ENCODE results near the gene FAM20B.

The FAM20B gene

GRCh38 chr1:179007233-179007632, 18.5 kb upstream of the FAM20B start:
- H3K79me1 ChIP-seq (ENCODE audit: low read length) = no peaks in the 10 kb centered on the region

GRCh38 chr1:179010671-179011070, 15.0 kb upstream of the FAM20B start:
- H3K79me2 ChIP-seq (ENCODE audit: control insufficient read depth, insufficient read depth, low read length, poor library complexity) = no peaks in the 10 kb centered on the region
- H3K18ac ChIP-seq (ENCODE audit: low read length) = no peak overlapping the region
- no peaks in the 10 kb centered on the region for H3K36me3 ChIP-seq (ENCODE audit: control insufficient read depth in 1 of 2, insufficient read depth in 2 of 2, low read length in 2 of 2)
- H2AFZ ChIP-seq (ENCODE audit: insufficient read depth, low read length, poor library complexity) = no peak overlapping the region
- no peaks in the 10 kb centered on the region for H3K27me3 ChIP-seq (ENCODE audit: insufficient read depth, low read length)
- no peak overlapping the region for H3K4me2 ChIP-seq (ENCODE audit: low read length)
- DNase-seq = no peak
- WGBS (ENCODE audit: extremely low coverage, insufficient coverage, insufficient read length) = no CpG with 5 or more reads among the region's 2 CpGs
- no peak overlapping the region for H2BK5ac ChIP-seq (ENCODE audit: low read depth, low read length, poor library complexity)
- no peaks in the 10 kb centered on the region for H3K79me1 ChIP-seq (ENCODE audit: low read length)
- H3K9me3 ChIP-seq (ENCODE audit: insufficient read depth, low read depth, low read length) = no peaks in the 10 kb centered on the region
- no peak overlapping the region for H2AK5ac ChIP-seq (ENCODE audit: low read length)
- H3K27ac ChIP-seq (ENCODE audit: low read depth, low read length) = no peak overlapping the region
- H3K4me1 ChIP-seq (ENCODE audit: control insufficient read depth in 1 of 2, insufficient read depth in 2 of 2, low read length in 2 of 2) = no peaks in the 10 kb centered on the region
- no peak overlapping the region for H4K91ac ChIP-seq (ENCODE audit: low read depth, low read length)
- H3K14ac ChIP-seq (ENCODE audit: low read length) = no peak overlapping the region
- no peak overlapping the region for H3K4ac ChIP-seq (ENCODE audit: low read depth, low read length)
- no peak overlapping the region for H2BK120ac ChIP-seq (ENCODE audit: insufficient read depth, low read length, poor library complexity)
- H4K8ac ChIP-seq (ENCODE audit: low read depth, low read length) = no peak overlapping the region
- no peak overlapping the region for H3K23ac ChIP-seq (ENCODE audit: low read length)
- H3K4me3 ChIP-seq (ENCODE audit: low read depth, low read length) = no peak overlapping the region
- no peak overlapping the region for H2BK12ac ChIP-seq (ENCODE audit: low read length)
- H4K12ac ChIP-seq (ENCODE audit: low read depth, low read length) = no peak overlapping the region
- H3K9ac ChIP-seq (ENCODE audit: low read length) = no peak overlapping the region

More at GRCh38 chr1:179007233-179007632, 18.5 kb upstream of the FAM20B start:
- H2BK12ac ChIP-seq (ENCODE audit: low read length) = no peak overlapping the region
- H3K18ac ChIP-seq (ENCODE audit: low read length) = no peak overlapping the region
- H2BK120ac ChIP-seq (ENCODE audit: insufficient read depth, low read length, poor library complexity) = no peak overlapping the region
- no peak overlapping the region for H3K4me2 ChIP-seq (ENCODE audit: low read length)
- no peak overlapping the region for H4K12ac ChIP-seq (ENCODE audit: low read depth, low read length)
- no peaks in the 10 kb centered on the region for H3K36me3 ChIP-seq (ENCODE audit: control insufficient read depth in 1 of 2, insufficient read depth in 2 of 2, low read length in 2 of 2)
- H3K27ac ChIP-seq (ENCODE audit: low read depth, low read length) = no peak overlapping the region
- no peak overlapping the region for H3K4ac ChIP-seq (ENCODE audit: low read depth, low read length)
- H2AK5ac ChIP-seq (ENCODE audit: low read length) = no peak overlapping the region
- H2AFZ ChIP-seq (ENCODE audit: insufficient read depth, low read length, poor library complexity) = no peak overlapping the region
- H2BK5ac ChIP-seq (ENCODE audit: low read depth, low read length, poor library complexity) = no peak overlapping the region
- no peaks in the 10 kb centered on the region for H3K4me1 ChIP-seq (ENCODE audit: control insufficient read depth in 1 of 2, insufficient read depth in 2 of 2, low read length in 2 of 2)
- DNase-seq = no peak
- no peak overlapping the region for H3K14ac ChIP-seq (ENCODE audit: low read length)
- no peak overlapping the region for H4K8ac ChIP-seq (ENCODE audit: low read depth, low read length)
- H3K9me3 ChIP-seq (ENCODE audit: insufficient read depth, low read depth, low read length) = no peaks in the 10 kb centered on the region
- H3K23ac ChIP-seq (ENCODE audit: low read length) = no peak overlapping the region
- no peak overlapping the region for H3K4me3 ChIP-seq (ENCODE audit: low read depth, low read length)
- no peak overlapping the region for H3K9ac ChIP-seq (ENCODE audit: low read length)
- H3K27me3 ChIP-seq (ENCODE audit: insufficient read depth, low read length) = no peaks in the 10 kb centered on the region
- no peaks in the 10 kb centered on the region for H3K79me2 ChIP-seq (ENCODE audit: control insufficient read depth, insufficient read depth, low read length, poor library complexity)
- no CpG with 5 or more reads among the region's 7 CpGs for WGBS (ENCODE audit: extremely low coverage, insufficient coverage, insufficient read length)
- no peak overlapping the region for H4K91ac ChIP-seq (ENCODE audit: low read depth, low read length)

- H2BK120ac ChIP-seq (ENCODE audit: insufficient read depth, low read length, poor library complexity) = no peak overlapping the region
- H3K79me1 ChIP-seq (ENCODE audit: low read length) = no peaks in the 10 kb centered on the region
- no peak overlapping the region for H2BK12ac ChIP-seq (ENCODE audit: low read length)
- H2AFZ ChIP-seq (ENCODE audit: insufficient read depth, low read length, poor library complexity) = no peak overlapping the region
- no peaks in the 10 kb centered on the region for H3K36me3 ChIP-seq (ENCODE audit: control insufficient read depth in 1 of 2, insufficient read depth in 2 of 2, low read length in 2 of 2)
- no peak overlapping the region for H3K4ac ChIP-seq (ENCODE audit: low read depth, low read length)
- WGBS (ENCODE audit: extremely low coverage, insufficient coverage, insufficient read length) = no CpG with 5 or more reads among the region's 1 CpG
- H3K4me1 ChIP-seq (ENCODE audit: control insufficient read depth in 1 of 2, insufficient read depth in 2 of 2, low read length in 2 of 2) = no peaks in the 10 kb centered on the region
- DNase-seq = no peak
- no peak overlapping the region for H4K8ac ChIP-seq (ENCODE audit: low read depth, low read length)
- H3K14ac ChIP-seq (ENCODE audit: low read length) = no peak overlapping the region
- no peak overlapping the region for H3K9ac ChIP-seq (ENCODE audit: low read length)
- H3K18ac ChIP-seq (ENCODE audit: low read length) = no peak overlapping the region
- no peak overlapping the region for H3K4me2 ChIP-seq (ENCODE audit: low read length)
- H3K9me3 ChIP-seq (ENCODE audit: insufficient read depth, low read depth, low read length) = no peaks in the 10 kb centered on the region
- H3K4me3 ChIP-seq (ENCODE audit: low read depth, low read length) = no peak overlapping the region
- no peak overlapping the region for H3K27ac ChIP-seq (ENCODE audit: low read depth, low read length)
- no peak overlapping the region for H3K23ac ChIP-seq (ENCODE audit: low read length)
- H4K91ac ChIP-seq (ENCODE audit: low read depth, low read length) = no peak overlapping the region
- no peak overlapping the region for H2AK5ac ChIP-seq (ENCODE audit: low read length)
- no peaks in the 10 kb centered on the region for H3K27me3 ChIP-seq (ENCODE audit: insufficient read depth, low read length)
- H3K79me2 ChIP-seq (ENCODE audit: control insufficient read depth, insufficient read depth, low read length, poor library complexity) = no peaks in the 10 kb centered on the region
- H4K12ac ChIP-seq (ENCODE audit: low read depth, low read length) = no peak overlapping the region
- no peak overlapping the region for H2BK5ac ChIP-seq (ENCODE audit: low read depth, low read length, poor library complexity)
These were observed 13.7 kb upstream of the FAM20B start for GRCh38 chr1:179012038-179012437.

DNA sequence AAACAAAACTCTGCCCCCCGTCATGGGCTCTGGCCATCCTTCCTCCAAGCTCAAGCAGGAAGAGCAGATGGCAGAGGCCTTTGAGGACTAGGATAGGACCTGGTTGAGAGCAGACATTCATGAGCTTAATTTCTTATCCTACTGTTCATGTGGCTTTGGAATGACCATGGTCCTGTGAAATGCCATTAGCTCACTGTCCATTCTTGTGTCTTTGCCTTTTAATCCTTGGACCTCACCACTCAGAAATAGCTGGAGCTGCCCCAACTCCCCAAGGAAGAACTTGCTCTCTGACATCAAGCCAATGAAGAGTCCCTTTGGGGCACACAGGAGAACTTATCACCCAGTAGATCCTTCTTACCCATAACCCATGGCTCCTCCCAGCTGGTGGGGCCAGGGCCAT, 11.6 kb upstream of the FAM20B start:
- no peak overlapping the region for H2BK5ac ChIP-seq (ENCODE audit: low read depth, low read length, poor library complexity)
- H4K12ac ChIP-seq (ENCODE audit: low read depth, low read length) = no peak overlapping the region
- no peak overlapping the region for H3K27ac ChIP-seq (ENCODE audit: low read depth, low read length)
- no peaks in the 10 kb centered on the region for H3K79me1 ChIP-seq (ENCODE audit: low read length)
- no peak overlapping the region for H3K4ac ChIP-seq (ENCODE audit: low read depth, low read length)
- H4K8ac ChIP-seq (ENCODE audit: low read depth, low read length) = no peak overlapping the region
- H2AK5ac ChIP-seq (ENCODE audit: low read length) = no peak overlapping the region
- no peak overlapping the region for H4K91ac ChIP-seq (ENCODE audit: low read depth, low read length)
- H3K9ac ChIP-seq (ENCODE audit: low read length) = no peak overlapping the region
- H3K4me1 ChIP-seq (ENCODE audit: control insufficient read depth in 1 of 2, insufficient read depth in 2 of 2, low read length in 2 of 2) = no peaks in the 10 kb centered on the region
- H3K79me2 ChIP-seq (ENCODE audit: control insufficient read depth, insufficient read depth, low read length, poor library complexity) = no peaks in the 10 kb centered on the region
- H3K23ac ChIP-seq (ENCODE audit: low read length) = no peak overlapping the region
- no peaks in the 10 kb centered on the region for H3K27me3 ChIP-seq (ENCODE audit: insufficient read depth, low read length)
- H3K4me2 ChIP-seq (ENCODE audit: low read length) = no peak overlapping the region
- H3K18ac ChIP-seq (ENCODE audit: low read length) = no peak overlapping the region
- H3K9me3 ChIP-seq (ENCODE audit: insufficient read depth, low read depth, low read length) = no peaks in the 10 kb centered on the region
- no peak for DNase-seq
- no CpG with 5 or more reads among the region's 1 CpG for WGBS (ENCODE audit: extremely low coverage, insufficient coverage, insufficient read length)
- H3K4me3 ChIP-seq (ENCODE audit: low read depth, low read length) = no peak overlapping the region
- H2BK120ac ChIP-seq (ENCODE audit: insufficient read depth, low read length, poor library complexity) = no peak overlapping the region
- no peak overlapping the region for H2AFZ ChIP-seq (ENCODE audit: insufficient read depth, low read length, poor library complexity)
- no peak overlapping the region for H2BK12ac ChIP-seq (ENCODE audit: low read length)
- H3K14ac ChIP-seq (ENCODE audit: low read length) = no peak overlapping the region
- H3K36me3 ChIP-seq (ENCODE audit: control insufficient read depth in 1 of 2, insufficient read depth in 2 of 2, low read length in 2 of 2) = no peaks in the 10 kb centered on the region

All from trophoblast cell (in vitro differentiated cells and primary cell).